Liver (tissue), 3 donors: Measurements from ENCODE around the gene ABCG5.

Source experiments
- CTCF ChIP-seq: fragments of 150-350 bp; IDR thresholded peaks from 2 replicates; pipeline ENCODE4 v1.5.1; 2017; ENCODE audit warnings: improper control_type of control experiment, low read depth, low read length; ENCODE audit not compliant: missing input control
- RAD21 ChIP-seq, 2 donors: IDR thresholded peaks; 2 replicates each; pipeline ENCODE4 v1.6.1; 2016; ENCODE audit warnings: antibody characterized with exemption in 2 of 2, mild to moderate bottlenecking in 2 of 2
- REST ChIP-seq: IDR thresholded peaks from 2 replicates; pipeline ENCODE4 v1.6.1; 2016; ENCODE audit warnings: antibody characterized with exemption, mild to moderate bottlenecking
- donor health status: healthy.
- donor health status: healthy.

- TF ChIP-seq RAD21 (IDR thresholded peaks at IDR 0.05), result no peak
- TF ChIP-seq REST, result no peak
- TF ChIP-seq CTCF, result no peak
Observed at GRCh38 chr2:43792653-43793052, 46.0 kb downstream of the ABCG5 start.
